Gastrocnemius medialis (tissue), 4 donors: ENCODE data around the gene TPH2. TPM values are rescaled to one million over a fixed set of nuclear protein-coding genes. Genes with fewer than 3 reads are reported as not detected.

Experiments used
- ATAC-seq, 2 donors: fragments of 150-250 bp; one replicate each; pipeline ENCODE4 v1.9.1; 2016
- DNase-seq, 2 donors: peaks; one replicate each; pipeline ENCODE4 v3.0.0-alpha.2; 2019
- H3K27ac ChIP-seq, 4 donors: fragments of 200-600 bp; sonication (generic); 1 replicate in 1 of 4; 2 replicates in 3 of 4; pipeline ENCODE4 v1.5.1; 2016 to 2018; ENCODE audit warnings: mild to moderate bottlenecking in 2 of 4, moderate library complexity in 1 of 4
- H3K27me3 ChIP-seq, 3 donors: fragments of 200-600 bp; sonication (generic) in 2 of 3; 1 replicate in 1 of 3; 2 replicates in 2 of 3; pipeline versions ENCODE4 v1.5.1 to v1.6.0; 2016 to 2019; ENCODE audit warnings: mild to moderate bottlenecking in 1 of 3, moderate library complexity in 1 of 3
- H3K36me3 ChIP-seq, 2 donors: fragments of 200-600 bp; sonication (generic) in 1 of 2; one replicate each; pipeline ENCODE4 v1.5.1; 2017 to 2018
- H3K4me1 ChIP-seq, 2 donors: fragments of 200-600 bp; sonication (generic) in 1 of 2; one replicate each; pipeline ENCODE4 v1.5.1; 2016 to 2017; ENCODE audit warnings: mild to moderate bottlenecking in 2 of 2
- H3K4me3 ChIP-seq, 4 donors: fragments of 200-600 bp; sonication (generic) in 3 of 4; 1 replicate in 1 of 4; 2 replicates in 3 of 4; pipeline ENCODE4 v1.5.1; 2016 to 2019; ENCODE audit warnings: mild to moderate bottlenecking in 2 of 4
- H3K9me3 ChIP-seq, 3 donors: fragments of 200-600 bp; sonication (generic) in 2 of 3; 1 replicate in 1 of 3; 2 replicates in 2 of 3; pipeline ENCODE4 v1.5.1; 2016 to 2019
- CTCF ChIP-seq, 5 experiments: fragments of 450-650 bp in 3 of 5; fragments of 200-600 bp in 2 of 5; sonication (generic) in 2 of 5; IDR thresholded peaks in 4 of 5; conservative IDR thresholded peaks in 1 of 5; 1 replicate in 4 of 5; 2 replicates in 1 of 5; pipeline ENCODE4 v1.5.1; 2016 to 2019; ENCODE audit warnings: antibody characterized with exemption in 5 of 5, mild to moderate bottlenecking in 3 of 5, moderate library complexity in 3 of 5
- POLR2A ChIP-seq, 2 donors: fragments of 450-650 bp; IDR thresholded peaks; one replicate each; pipeline ENCODE4 v1.6.1; 2017; ENCODE audit warnings: antibody characterized with exemption in 2 of 2, mild to moderate bottlenecking in 2 of 2, moderate library complexity in 2 of 2
- in situ Hi-C, 4 donors: fragments of 200-750 bp; cut with MboI; loops; one replicate each; pipeline versions ENCODE4 v1.15.0 to v1.8.0; 2017; ENCODE audit warnings: low sequenced_read_pairs in 4 of 4
- intact Hi-C: fragments of 100-400 bp; cut with DNase I; formaldehyde crosslinking; loops from one replicate; pipeline ENCODE4 v1.15.1; 2023; ENCODE audit warnings: low total_unique reads
- total RNA-seq, 4 donors: library from RNA; depleted of rRNA; stranded (reverse); fragments of >200 nt; gene quantifications; one replicate each; pipeline versions ENCODE4 v1.1.0 to v1.2.3, GENCODE V29; 2016

TPH2 gene
- total RNA-seq, 4 donors from 2014 or later = not detected

- in situ Hi-C loops = no loop called here
- no peaks in the 10 kb centered on the region for H3K36me3 ChIP-seq
- no peaks in the 10 kb centered on the region for H3K27me3 ChIP-seq
- H3K4me1 ChIP-seq = no peaks in the 10 kb centered on the region
- TF ChIP-seq POLR2A (IDR thresholded peaks at IDR 0.05) = no peak
- no peak for TF ChIP-seq CTCF (IDR thresholded peaks at IDR 0.05 in 4 of 5, conservative IDR thresholded peaks at IDR 0.05 in 1 of 5)
- H3K27ac ChIP-seq = no peak overlapping the region
- intact Hi-C loops = no loop called here
- H3K9me3 ChIP-seq = no peaks in the 10 kb centered on the region
- H3K4me3 ChIP-seq = no peak overlapping the region
- ATAC-seq (no peak), DNase-seq (no peak)
These were observed 86.0 kb downstream of the TPH2 start for GRCh38 chr12:72024613-72025012.

- TF ChIP-seq POLR2A (IDR thresholded peaks at IDR 0.05) (no peak), CTCF (IDR thresholded peaks at IDR 0.05 in 4 of 5, conservative IDR thresholded peaks at IDR 0.05 in 1 of 5) (no peak)
- no peak overlapping the region for H3K27ac ChIP-seq
- no peak overlapping the region for H3K4me3 ChIP-seq
- in situ Hi-C loops (no loop called here), intact Hi-C loops (no loop called here)
- H3K36me3 ChIP-seq = no peaks in the 10 kb centered on the region
- H3K9me3 ChIP-seq = no peaks in the 10 kb centered on the region
- no peaks in the 10 kb centered on the region for H3K4me1 ChIP-seq
- DNase-seq (no peak), ATAC-seq (no peak)
- H3K27me3 ChIP-seq = no peaks in the 10 kb centered on the region
These were observed 86.9 kb downstream of the TPH2 start for GRCh38 chr12:72025524-72025923.

- intact Hi-C loops (no loop called here), in situ Hi-C loops (no loop called here)
- no peak overlapping the region for H3K4me3 ChIP-seq
- ATAC-seq (no peak), DNase-seq (no peak)
- no peaks in the 10 kb centered on the region for H3K4me1 ChIP-seq
- no peaks in the 10 kb centered on the region for H3K36me3 ChIP-seq
- TF ChIP-seq POLR2A (IDR thresholded peaks at IDR 0.05) (no peak), CTCF (IDR thresholded peaks at IDR 0.05 in 4 of 5, conservative IDR thresholded peaks at IDR 0.05 in 1 of 5) (no peak)
- H3K27me3 ChIP-seq = no peaks in the 10 kb centered on the region
- no peak overlapping the region for H3K27ac ChIP-seq
- no peaks in the 10 kb centered on the region for H3K9me3 ChIP-seq
These were observed 90.3 kb downstream of the TPH2 start for GRCh38 chr12:72028966-72029365.

- TF ChIP-seq CTCF (IDR thresholded peaks at IDR 0.05 in 4 of 5, conservative IDR thresholded peaks at IDR 0.05 in 1 of 5) (no peak), POLR2A (IDR thresholded peaks at IDR 0.05) (no peak)
- no peaks in the 10 kb centered on the region for H3K36me3 ChIP-seq
- no peak overlapping the region for H3K4me3 ChIP-seq
- ATAC-seq (no peak), DNase-seq (no peak)
- no peaks in the 10 kb centered on the region for H3K4me1 ChIP-seq
- H3K9me3 ChIP-seq = no peaks in the 10 kb centered on the region
- intact Hi-C loops (no loop called here), in situ Hi-C loops (no loop called here)
- H3K27ac ChIP-seq = no peak overlapping the region
- H3K27me3 ChIP-seq = no peaks in the 10 kb centered on the region
These were observed 91.6 kb downstream of the TPH2 start for GRCh38 chr12:72030277-72030676.

GRCh38 chr12:72031066-72031465 is 92.4 kb downstream of the TPH2 start:
- ATAC-seq (no peak), DNase-seq (no peak)
- no peaks in the 10 kb centered on the region for H3K27me3 ChIP-seq
- no peaks in the 10 kb centered on the region for H3K36me3 ChIP-seq
- no peaks in the 10 kb centered on the region for H3K4me1 ChIP-seq
- TF ChIP-seq POLR2A (IDR thresholded peaks at IDR 0.05) = no peak
- in situ Hi-C loops = no loop called here
- H3K4me3 ChIP-seq = no peak overlapping the region
- intact Hi-C loops = no loop called here
- no peak overlapping the region for H3K27ac ChIP-seq
- H3K9me3 ChIP-seq = no peaks in the 10 kb centered on the region
